HG02571 (cell line): ENCODE results near the gene MAGEF1.

Experiments
- ATAC-seq: cut with Tn5 transposase; IDR thresholded peaks from one replicate; pipeline ENCODE4 v1.9.1; 2021; ENCODE audit warnings: mild to moderate bottlenecking, moderate library complexity; ENCODE audit not compliant: unreplicated experiment

MAGEF1 gene

GRCh38 chr3:184725176-184725719, 13.4 kb upstream of the MAGEF1 start:
- ATAC-seq, result no peak

- no peak for ATAC-seq
Measured at GRCh38 chr3:184724699-184725098, 12.8 kb upstream of the MAGEF1 start.

GRCh38 chr3:184719709-184720108, 7.8 kb upstream of the MAGEF1 start:
- no peak for ATAC-seq

- ATAC-seq, result no peak
Measured at GRCh38 chr3:184718431-184718830, 6.6 kb upstream of the MAGEF1 start.

- no peak for ATAC-seq
Measured at GRCh38 chr3:184717399-184717983, 5.6 kb upstream of the MAGEF1 start.

GRCh38 chr3:184716622-184717398, 4.9 kb upstream of the MAGEF1 start:
- no peak for ATAC-seq

GRCh38 chr3:184715943-184716621, 4.2 kb upstream of the MAGEF1 start:
- no peak for ATAC-seq

- no peak for ATAC-seq
Measured at GRCh38 chr3:184713521-184713920, 1.7 kb upstream of the MAGEF1 start.

- no peak for ATAC-seq
Measured at GRCh38 chr3:184713040-184713355, 1.1 kb upstream of the MAGEF1 start.

GRCh38 chr3:184712248-184713039, 580 bp upstream of the MAGEF1 start:
- peak; percentile 15 for ATAC-seq

GRCh38 chr3:184710870-184711492, 883 bp downstream of the MAGEF1 start:
- ATAC-seq, result peak; percentile 45

GRCh38 chr3:184703657-184704056, 8.2 kb downstream of the MAGEF1 start:
- no peak for ATAC-seq

GRCh38 chr3:184700759-184701158, 11.1 kb downstream of the MAGEF1 start:
- ATAC-seq, result no peak

- ATAC-seq, result no peak
Measured at GRCh38 chr3:184697845-184698244, 14.0 kb downstream of the MAGEF1 start.

- no peak for ATAC-seq
Measured at GRCh38 chr3:184696697-184697096, 15.2 kb downstream of the MAGEF1 start.

GRCh38 chr3:184694716-184695115, 17.1 kb downstream of the MAGEF1 start:
- ATAC-seq, result no peak

GRCh38 chr3:184694133-184694665, 17.7 kb downstream of the MAGEF1 start:
- no peak for ATAC-seq

- ATAC-seq, result no peak
Measured at GRCh38 chr3:184693011-184693975, 18.6 kb downstream of the MAGEF1 start.
